Breast epithelium (tissue), 3 donors: ENCODE data around the gene JUND.

Experiments
- CTCF ChIP-seq, 3 donors: fragments of 450-650 bp; IDR thresholded peaks; one replicate each; pipeline ENCODE4 v1.5.1; 2016 to 2017; ENCODE audit warnings: antibody characterized with exemption in 3 of 3, mild to moderate bottlenecking in 3 of 3, moderate library complexity in 3 of 3
- POLR2A ChIP-seq: fragments of 450-650 bp; IDR thresholded peaks from one replicate; pipeline ENCODE4 v1.6.1; 2016; ENCODE audit warnings: antibody characterized with exemption, mild to moderate bottlenecking, moderate library complexity
- POLR2AphosphoS5 ChIP-seq, 3 donors: sonication (generic); formaldehyde crosslinking; IDR thresholded peaks; one replicate each; pipeline ENCODE4 v1.6.1; 2017; ENCODE audit warnings: antibody characterized with exemption in 3 of 3

- TF ChIP-seq CTCF (IDR thresholded peaks at IDR 0.05): no peak
- no peak for TF ChIP-seq POLR2AphosphoS5 (IDR thresholded peaks at IDR 0.05)
- no peak for TF ChIP-seq POLR2A
Measured at GRCh38 chr19:18298601-18299000, 17.2 kb upstream of the JUND start.
